ENCODE measurements around the gene CKB. TPM values are rescaled to one million over a fixed set of nuclear protein-coding genes. Genes with fewer than 3 reads are reported as not detected.
A peak's percentile ranks its signal among the peaks of the same experiment; 100 is the strongest.

Gene CKB
- total RNA-seq, 4 donors from 2014 or later: 453 to 1,624 (median 922) TPM

GRCh38 chr14:103549361-103550311, 27.0 kb upstream of the CKB start:
- Histone ChIP-seq H3K27me3 (no peaks in the 10 kb centered on the region), H3K4me1 (peaks cover 3 to 99% (median 60%) of the 10 kb centered on the region in 3 donors), H3K9me3 (no peaks in the 10 kb centered on the region), H3K4me3 (no peak overlapping the region), H3K36me3 (peaks cover 0 to 1% of the 10 kb centered on the region in 2 donors), H3K27ac (peak overlapping the region; percentile 92 to 99 (median 97))
- TF ChIP-seq CTCF (IDR thresholded peaks at IDR 0.05): no peak
- TF ChIP-seq EP300 (IDR thresholded peaks at IDR 0.05): no peak
- TF ChIP-seq POLR2A (IDR thresholded peaks at IDR 0.05): no peak
- no peak for TF ChIP-seq POLR2AphosphoS5 (IDR thresholded peaks at IDR 0.05)
- WGBS, 2 donors (ENCODE audit: low coverage in 1 of 2): 60 to 71% methylated on average over 1 to 9 of the region's 30 CpGs
- no peak for ATAC-seq

- Histone ChIP-seq H3K27me3 (no peaks in the 10 kb centered on the region), H3K27ac (peak overlapping the region; percentile 92 to 99 (median 97)), H3K4me3 (no peak overlapping the region), H3K4me1 (peaks cover 8 to 99% (median 69%) of the 10 kb centered on the region in 3 donors), H3K36me3 (no peaks in the 10 kb centered on the region), H3K9me3 (no peaks in the 10 kb centered on the region)
- ATAC-seq: no peak
- TF ChIP-seq POLR2A (IDR thresholded peaks at IDR 0.05) (no peak), EP300 (IDR thresholded peaks at IDR 0.05) (no peak), CTCF (IDR thresholded peaks at IDR 0.05) (no peak), POLR2AphosphoS5 (IDR thresholded peaks at IDR 0.05) (no peak)
- 80 to 100% methylated on average over 1 to 11 of the region's 27 CpGs for WGBS, 2 donors (ENCODE audit: low coverage in 1 of 2)
Observed at GRCh38 chr14:103548463-103549351, 26.1 kb upstream of the CKB start.

GRCh38 chr14:103547941-103548462, 25.4 kb upstream of the CKB start:
- TF ChIP-seq EP300 (IDR thresholded peaks at IDR 0.05) (no peak), CTCF (IDR thresholded peaks at IDR 0.05) (no peak), POLR2AphosphoS5 (IDR thresholded peaks at IDR 0.05) (no peak), POLR2A (IDR thresholded peaks at IDR 0.05) (no peak)
- ATAC-seq: no peak
- peaks cover 15 to 100% (median 70%) of the 10 kb centered on the region in 3 donors for H3K4me1 ChIP-seq
- no peaks in the 10 kb centered on the region for H3K36me3 ChIP-seq
- WGBS, 2 donors (ENCODE audit: low coverage in 1 of 2): 75 to 89% methylated on average over 4 to 9 of the region's 18 CpGs
- H3K27ac ChIP-seq: peak overlapping the region in 3 of 4 donors; percentile 92 to 99 (median 96)
- no peaks in the 10 kb centered on the region for H3K9me3 ChIP-seq
- H3K4me3 ChIP-seq: no peak overlapping the region
- no peaks in the 10 kb centered on the region for H3K27me3 ChIP-seq

GRCh38 chr14:103547455-103547940, 24.9 kb upstream of the CKB start:
- Histone ChIP-seq H3K4me1 (peaks cover 17 to 100% (median 71%) of the 10 kb centered on the region in 3 donors), H3K36me3 (no peaks in the 10 kb centered on the region), H3K27me3 (no peaks in the 10 kb centered on the region), H3K9me3 (no peaks in the 10 kb centered on the region), H3K27ac (peak overlapping the region in 3 of 4 donors; percentile 91 to 96 (median 92)), H3K4me3 (no peak overlapping the region)
- TF ChIP-seq POLR2A (IDR thresholded peaks at IDR 0.05) (no peak), EP300 (IDR thresholded peaks at IDR 0.05) (no peak), CTCF (IDR thresholded peaks at IDR 0.05) (no peak), POLR2AphosphoS5 (IDR thresholded peaks at IDR 0.05) (no peak)
- 73 to 80% methylated on average over 1 to 7 of the region's 11 CpGs for WGBS, 2 donors (ENCODE audit: low coverage in 1 of 2)
- no peak for ATAC-seq
